ENCODE results near the gene PPARD. TPM values are rescaled to one million over a fixed set of nuclear protein-coding genes. Genes with fewer than 3 reads are reported as not detected.

PPARD gene
- total RNA-seq, 2 donors from 2014 or later = 15.8 to 38.4 TPM

DNA sequence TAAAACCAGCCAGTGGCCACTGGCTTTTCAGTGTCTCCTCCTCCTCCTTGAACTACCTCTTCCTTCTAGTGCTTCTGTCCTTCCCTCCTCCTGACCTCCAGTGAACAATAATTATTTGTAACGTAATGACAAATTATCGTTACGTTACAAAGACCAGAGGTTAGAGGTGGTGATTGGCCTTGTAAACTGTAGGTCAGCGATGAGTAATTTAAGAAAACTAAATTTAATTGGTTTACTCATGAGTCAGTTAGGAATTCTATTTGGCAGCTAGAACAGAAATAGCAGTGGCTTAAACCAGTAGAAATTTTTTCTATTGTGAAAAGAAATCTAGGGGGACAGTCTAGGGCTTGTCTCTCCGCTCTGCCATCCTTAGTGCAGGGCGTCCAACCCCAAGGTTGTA, 38.8 kb downstream of the PPARD start:
- DNase-seq (ENCODE audit: low spot score) (no peak), ATAC-seq (ENCODE audit: insufficient number of reproducible peaks, low FRiP score, low read depth) (no peak)
- no peaks in the 10 kb centered on the region for H3K9me3 ChIP-seq
- no peak overlapping the region for H3K4me3 ChIP-seq
- peaks cover 16 to 35% of the 10 kb centered on the region in 2 donors for H3K4me1 ChIP-seq (ENCODE audit: control insufficient read depth in 1 of 2, low read depth in 2 of 2)
- no peaks in the 10 kb centered on the region for H3K27me3 ChIP-seq (replicated peaks; ENCODE audit: insufficient read depth)
- no peaks in the 10 kb centered on the region for H3K36me3 ChIP-seq
- H3K27ac ChIP-seq = no peak overlapping the region
- TF ChIP-seq, protein P1, sequence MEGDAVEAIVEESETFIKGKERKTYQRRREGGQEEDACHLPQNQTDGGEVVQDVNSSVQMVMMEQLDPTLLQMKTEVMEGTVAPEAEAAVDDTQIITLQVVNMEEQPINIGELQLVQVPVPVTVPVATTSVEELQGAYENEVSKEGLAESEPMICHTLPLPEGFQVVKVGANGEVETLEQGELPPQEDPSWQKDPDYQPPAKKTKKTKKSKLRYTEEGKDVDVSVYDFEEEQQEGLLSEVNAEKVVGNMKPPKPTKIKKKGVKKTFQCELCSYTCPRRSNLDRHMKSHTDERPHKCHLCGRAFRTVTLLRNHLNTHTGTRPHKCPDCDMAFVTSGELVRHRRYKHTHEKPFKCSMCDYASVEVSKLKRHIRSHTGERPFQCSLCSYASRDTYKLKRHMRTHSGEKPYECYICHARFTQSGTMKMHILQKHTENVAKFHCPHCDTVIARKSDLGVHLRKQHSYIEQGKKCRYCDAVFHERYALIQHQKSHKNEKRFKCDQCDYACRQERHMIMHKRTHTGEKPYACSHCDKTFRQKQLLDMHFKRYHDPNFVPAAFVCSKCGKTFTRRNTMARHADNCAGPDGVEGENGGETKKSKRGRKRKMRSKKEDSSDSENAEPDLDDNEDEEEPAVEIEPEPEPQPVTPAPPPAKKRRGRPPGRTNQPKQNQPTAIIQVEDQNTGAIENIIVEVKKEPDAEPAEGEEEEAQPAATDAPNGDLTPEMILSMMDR (IDR thresholded peaks at IDR 0.05) = no peak

DNA sequence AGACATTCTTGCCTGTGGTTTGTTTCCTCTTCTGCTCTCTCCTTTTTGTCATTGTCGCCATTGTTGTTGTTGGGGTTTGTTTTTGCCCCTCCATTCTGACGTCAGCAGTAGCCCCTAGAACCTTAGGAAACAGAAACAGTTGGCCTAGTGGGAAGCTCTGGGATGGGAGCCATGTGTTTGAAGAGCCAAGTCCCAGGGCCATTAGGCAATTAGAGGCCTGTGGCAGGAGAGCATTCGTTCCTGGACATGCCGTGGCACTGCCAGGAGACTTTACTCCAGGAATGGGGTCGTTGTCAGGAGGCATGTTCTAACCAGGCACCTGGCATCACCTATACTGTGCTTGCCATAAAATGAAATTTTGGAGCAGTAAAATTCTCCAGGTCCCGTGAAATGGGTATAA, 39.7 kb downstream of the PPARD start:
- TF ChIP-seq, protein P1 (IDR thresholded peaks at IDR 0.05) = no peak
- H3K27ac ChIP-seq = no peak overlapping the region
- no peaks in the 10 kb centered on the region for H3K27me3 ChIP-seq (replicated peaks; ENCODE audit: insufficient read depth)
- H3K4me3 ChIP-seq = no peak overlapping the region
- no peak for DNase-seq (ENCODE audit: low spot score)
- no peak for ATAC-seq (ENCODE audit: insufficient number of reproducible peaks, low FRiP score, low read depth)
- H3K9me3 ChIP-seq = no peaks in the 10 kb centered on the region
- H3K4me1 ChIP-seq (ENCODE audit: control insufficient read depth in 1 of 2, low read depth in 2 of 2) = peaks cover 7 to 26% of the 10 kb centered on the region in 2 donors
- no peaks in the 10 kb centered on the region for H3K36me3 ChIP-seq

DNA sequence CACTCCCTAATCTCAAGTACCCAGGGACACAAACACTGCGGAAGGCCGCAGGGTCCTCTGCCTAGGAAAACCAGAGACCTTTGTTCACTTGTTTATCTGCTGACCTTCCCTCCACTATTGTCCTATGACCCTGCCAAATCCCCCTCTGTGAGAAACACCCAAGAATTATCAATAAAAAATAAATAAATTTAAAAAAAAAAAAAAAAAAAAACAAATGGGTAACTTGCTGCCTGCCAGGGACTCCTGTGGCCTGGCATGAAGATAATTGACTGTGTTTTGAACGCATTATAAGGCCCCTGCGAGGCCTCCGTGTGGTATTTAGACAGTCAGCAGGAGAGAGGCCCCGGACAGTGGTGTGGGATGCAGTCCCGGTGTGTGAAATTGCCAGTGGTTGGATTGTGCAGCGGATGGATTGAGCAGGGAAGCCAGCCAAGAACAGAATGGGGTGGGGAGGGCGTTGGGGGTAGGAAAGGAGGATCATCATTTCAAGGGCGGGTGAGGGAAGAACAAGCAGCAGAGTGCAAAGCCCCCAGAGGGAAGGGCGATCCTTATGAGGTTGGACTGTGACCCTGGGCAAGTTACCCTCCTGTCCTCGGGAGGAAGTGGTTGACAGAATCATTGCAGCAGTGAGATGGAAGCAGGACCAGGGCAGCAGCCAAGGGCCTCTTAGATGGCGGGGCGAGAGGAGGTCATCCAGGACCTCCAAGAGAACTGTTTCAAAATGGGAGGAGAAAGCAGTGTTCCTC, 43.3 kb downstream of the PPARD start:
- no peak overlapping the region for H3K4me3 ChIP-seq
- no peak overlapping the region for H3K27ac ChIP-seq
- ATAC-seq (ENCODE audit: insufficient number of reproducible peaks, low FRiP score, low read depth) (no peak), DNase-seq (ENCODE audit: low spot score) (no peak)
- no peaks in the 10 kb centered on the region for H3K36me3 ChIP-seq
- no peaks in the 10 kb centered on the region for H3K27me3 ChIP-seq (replicated peaks; ENCODE audit: insufficient read depth)
- no peaks in the 10 kb centered on the region for H3K9me3 ChIP-seq
- TF ChIP-seq, protein P1 (IDR thresholded peaks at IDR 0.05) = no peak
- no peaks in the 10 kb centered on the region for H3K4me1 ChIP-seq (ENCODE audit: control insufficient read depth in 1 of 2, low read depth in 2 of 2)

DNA sequence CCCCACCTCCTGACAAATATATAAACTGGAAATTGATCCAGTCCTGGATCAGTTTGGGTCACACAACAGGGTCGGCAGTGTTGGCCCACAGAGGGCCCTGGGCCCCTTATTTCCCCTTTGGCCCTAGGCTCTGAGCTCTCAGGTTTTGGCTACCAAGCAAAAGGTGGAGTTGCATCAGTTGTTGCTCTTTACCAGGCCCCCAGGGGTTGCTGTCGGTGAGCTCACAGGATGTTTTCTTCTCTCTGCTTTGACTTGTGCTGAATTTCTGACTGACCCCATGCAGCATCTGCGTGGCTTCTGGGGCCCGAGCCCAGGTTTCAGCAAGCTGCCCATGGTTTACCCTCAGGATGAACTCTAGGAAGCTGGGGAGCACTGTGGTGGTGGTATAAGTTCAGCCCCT, 44.6 kb downstream of the PPARD start:
- no peak for DNase-seq (ENCODE audit: low spot score)
- TF ChIP-seq, protein P1 (IDR thresholded peaks at IDR 0.05) = no peak

DNA sequence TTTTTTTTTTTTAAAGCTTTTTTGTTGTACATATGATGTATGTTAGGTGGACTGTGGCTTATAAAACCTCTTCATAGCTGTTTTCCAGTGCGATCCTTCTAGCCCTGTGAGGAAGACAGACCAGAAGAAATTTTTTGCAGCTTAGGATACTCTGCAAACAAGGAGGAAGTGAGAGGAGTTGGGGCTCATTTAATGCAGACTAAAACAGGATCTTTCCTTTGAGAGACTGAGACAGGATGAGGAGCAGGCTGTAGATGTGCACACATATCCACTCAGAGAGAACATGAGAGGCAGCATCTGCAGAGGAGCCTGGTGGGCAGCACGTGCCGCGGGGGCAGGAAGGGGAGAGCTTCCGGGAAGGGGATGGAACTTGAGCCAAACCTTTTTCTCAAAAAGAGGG, 45.7 kb downstream of the PPARD start:
- Histone ChIP-seq H3K27ac (no peak overlapping the region), H3K9me3 (no peaks in the 10 kb centered on the region), H3K4me3 (no peak overlapping the region), H3K4me1 (ENCODE audit: control insufficient read depth in 1 of 2, low read depth in 2 of 2) (peaks cover 0 to 7% of the 10 kb centered on the region in 2 donors), H3K36me3 (no peaks in the 10 kb centered on the region), H3K27me3 (replicated peaks; ENCODE audit: insufficient read depth) (no peaks in the 10 kb centered on the region)
- TF ChIP-seq, protein P1 (IDR thresholded peaks at IDR 0.05) = no peak
- DNase-seq (ENCODE audit: low spot score) (no peak), ATAC-seq (ENCODE audit: insufficient number of reproducible peaks, low FRiP score, low read depth) (no peak)

More for the DNA sequence above, 44.6 kb downstream of the PPARD start:
- Histone ChIP-seq H3K27me3 (replicated peaks; ENCODE audit: insufficient read depth) (no peaks in the 10 kb centered on the region), H3K4me1 (ENCODE audit: control insufficient read depth in 1 of 2, low read depth in 2 of 2) (peaks cover 0 to 2% of the 10 kb centered on the region in 2 donors), H3K36me3 (no peaks in the 10 kb centered on the region), H3K9me3 (no peaks in the 10 kb centered on the region), H3K27ac (no peak overlapping the region), H3K4me3 (no peak overlapping the region)
- no peak for ATAC-seq (ENCODE audit: insufficient number of reproducible peaks, low FRiP score, low read depth)

Measured in thoracic aorta (tissue), 2 donors.